K562 (cell line): Measurements from ENCODE around the gene TCL1B. TPM values are rescaled to one million over a fixed set of nuclear protein-coding genes. Genes with fewer than 3 reads are reported as not detected.

Experiments
- ATAC-seq: fragments of 200-7000 bp; cut with Tn5 transposase; 3 replicates; pipeline ENCODE4 v1.9.1; 2020; ENCODE audit warnings: moderate library complexity
- BruUV-seq: library from RNA; stranded (reverse); fragments of 400-500 nt; replicated peaks from 2 replicates; lab custom pipeline; 2021; lab: Mats Ljungman, UMichigan
- CTCF ChIA-PET: fragments of 300-600 bp; formaldehyde crosslinking; extraction: SDS; loops from one replicate; lab custom pipeline; 2021; ENCODE audit warnings: low intra/inter-chr PET ratio; lab: Yijun Ruan, JAX
- POLR2A ChIA-PET: fragments of 300-600, 350-650 bp; sonication (Branson Sonifier 250); formaldehyde crosslinking; extraction: SDS; loops from one replicate; lab custom pipeline; 2021; ENCODE audit warnings: antibody characterized with exemption, inconsistent platforms; lab: Yijun Ruan, JAX
- DNase-seq, 4 experiments: peaks; one replicate each; pipeline versions ENCODE4 v3.0.0 to v3.0.0-alpha.2; 2011 to 2018; ENCODE audit warnings: low spot score in 3 of 4, mixed read lengths in 3 of 4; ENCODE audit errors: extremely low read depth in 1 of 4
- FAIRE-seq: peaks from 2 replicates; lab custom pipeline; 2011; peaks lifted over from hg19 to GRCh38; lab: Jason Lieb, UNC
- H2AFZ ChIP-seq: 2 replicates; pipeline ENCODE4 v1.6.0; 2011; ENCODE audit warnings: low read depth, low read length, control low read depth, inconsistent platforms
- H3K27ac ChIP-seq: fragments of 200-600 bp; 3 replicates; pipeline ENCODE4 v1.8.0; 2011; ENCODE audit warnings: low read depth, mild to moderate bottlenecking, control low read depth, inconsistent platforms, low read length, moderate library complexity, mixed read lengths; ENCODE audit errors: extremely low read depth
- H3K27me3 ChIP-seq, 2 experiments: fragments of 300-600 bp in 1 of 2; 2 replicates in 1 of 2; 3 replicates in 1 of 2; pipeline versions ENCODE4 v1.6.0 to v1.8.0; 2011; ENCODE audit warnings: inconsistent platforms in 2 of 2, low read length in 2 of 2, mild to moderate bottlenecking in 1 of 2, mixed read lengths in 1 of 2, moderate library complexity in 1 of 2; ENCODE audit not compliant: control insufficient read depth in 2 of 2, insufficient read depth in 2 of 2
- H3K36me3 ChIP-seq: fragments of 300-600 bp; 3 replicates; pipeline ENCODE4 v1.8.0; 2011; ENCODE audit warnings: mild to moderate bottlenecking, low read length, inconsistent platforms; ENCODE audit not compliant: control insufficient read depth, insufficient read depth
- H3K4me1 ChIP-seq, 2 experiments: fragments of 200-600 bp in 1 of 2; replicated peaks in 1 of 2; 2 replicates in 1 of 2; 3 replicates in 1 of 2; pipeline versions ENCODE4 v1.5.1 to v1.8.0; 2011; ENCODE audit warnings: inconsistent platforms in 2 of 2, low read length in 2 of 2, mild to moderate bottlenecking in 1 of 2, mixed read lengths in 1 of 2, moderate library complexity in 1 of 2; ENCODE audit not compliant: control insufficient read depth in 2 of 2, insufficient read depth in 2 of 2
- H3K4me2 ChIP-seq: 2 replicates; pipeline ENCODE4 v1.6.1; 2011; ENCODE audit warnings: low read length, control low read depth, inconsistent platforms, mixed read lengths; ENCODE audit not compliant: insufficient read depth
- H3K4me3 ChIP-seq: fragments of 200-600 bp; sonication (generic), shearing (Covaris generic); 2 replicates; pipeline ENCODE4 v1.5.1; 2016; ENCODE audit warnings: control low read depth, inconsistent platforms
- H3K79me2 ChIP-seq: fragments of 200-600 bp; 3 replicates; pipeline ENCODE4 v1.8.0; 2011; ENCODE audit warnings: low read length, inconsistent platforms; ENCODE audit not compliant: control insufficient read depth, insufficient read depth
- H3K9ac ChIP-seq, 2 experiments: 2 replicates each; pipeline versions ENCODE4 v1.6.0 to v1.6.1; 2011; ENCODE audit warnings: low read depth in 2 of 2, low read length in 2 of 2, control low read depth in 1 of 2, inconsistent platforms in 1 of 2, mild to moderate bottlenecking in 1 of 2, mixed read lengths in 1 of 2; ENCODE audit not compliant: insufficient read depth in 1 of 2
- H3K9me1 ChIP-seq: one replicate; pipeline ENCODE4 v1.6.0; 2011; ENCODE audit warnings: inconsistent platforms, mild to moderate bottlenecking, low read length, moderate library complexity; ENCODE audit not compliant: control insufficient read depth, insufficient read depth
- H3K9me3 ChIP-seq: replicated peaks from 2 replicates; pipeline ENCODE4 v1.5.1; 2011; ENCODE audit warnings: low read depth, low read length, inconsistent platforms; ENCODE audit not compliant: control insufficient read depth, insufficient read depth
- H4K20me1 ChIP-seq: replicated peaks from 2 replicates; pipeline ENCODE4 v1.6.1; 2011; ENCODE audit warnings: low read length, inconsistent platforms, mixed read lengths; ENCODE audit not compliant: control insufficient read depth, insufficient read depth
- ATF6 ChIP-seq: sonication (generic); formaldehyde crosslinking; IDR thresholded peaks from 2 replicates; pipeline ENCODE4 v1.4.0; 2020; ENCODE audit warnings: mild to moderate bottlenecking, missing genetic modification reagents
- KDM4B ChIP-seq, 2 experiments: fragments of 450-650 bp in 1 of 2; sonication (generic) in 1 of 2; IDR thresholded peaks; 2 replicates each; pipeline ENCODE4 v1.6.1; 2016 to 2017; ENCODE audit warnings: borderline replicate concordance in 2 of 2, antibody characterized with exemption in 1 of 2, low read depth in 1 of 2, mild to moderate bottlenecking in 1 of 2
- NR2C1 ChIP-seq, 2 experiments: fragments of 450-650 bp; IDR thresholded peaks; 2 replicates each; pipeline ENCODE4 v1.6.1; 2017; ENCODE audit warnings: mild to moderate bottlenecking in 2 of 2, antibody characterized with exemption in 1 of 2, inconsistent platforms in 1 of 2, missing compliant biosample characterization in 1 of 2, missing genetic modification characterization in 1 of 2
- PHF8 ChIP-seq: fragments of 200-600 bp; sonication (generic); IDR thresholded peaks from 2 replicates; pipeline ENCODE4 v1.6.1; 2012; ENCODE audit warnings: mixed run types, mild to moderate bottlenecking, inconsistent platforms, low read length, moderate library complexity, borderline replicate concordance
- SMARCA4 ChIP-seq: fragments of 450-650 bp; IDR thresholded peaks from 2 replicates; pipeline ENCODE4 v1.6.1; 2016
- ZBTB9 ChIP-seq: fragments of 450-650 bp; formaldehyde crosslinking; IDR thresholded peaks from 2 replicates; pipeline ENCODE4 v1.4.0; 2020; ENCODE audit warnings: mild to moderate bottlenecking, moderate library complexity
- WGBS: fragments of 100-300 bp; shearing (Covaris generic); methylation state at CpG from one replicate; pipeline ENCODE4 v1.1.6; 2016; ENCODE audit warnings: low coverage, mixed read lengths; ENCODE audit not compliant: insufficient coverage; ENCODE audit errors: missing lambda C conversion rate; 5-methylcytosine and 5-hydroxymethylcytosine counted together
- in situ Hi-C: fragments of 300-500 bp; cut with MboI; formaldehyde crosslinking; loops from 4 replicates; pipeline ENCODE4 v1.15.0; 2018; ENCODE audit warnings: inconsistent platforms, mixed read lengths
- intact Hi-C: fragments of 100-400 bp; cut with micrococcal nuclease; formaldehyde crosslinking; loops from 2 replicates; pipeline ENCODE4 v1.14.2; 2022
- polyA plus RNA-seq, 8 experiments: library from polyadenylated mRNA; depleted of rRNA in 4 of 8; stranded (reverse) in 5 of 8; unstranded in 3 of 8; fragments of >200 nt; fragmentation: Nextera tagmentation in 2 of 8; fragmentation: Illumina TruSeq in 1 of 8; extraction: Ambion mirVana in 2 of 8; extraction: Trizol in 1 of 8; gene quantifications; 2 replicates each; pipeline versions ENCODE4 v1.2.1 to v1.2.3, GENCODE V29; 2011 to 2014; ENCODE audit warnings: inconsistent platforms in 1 of 8, missing spikeins in 1 of 8
- total RNA-seq, 7 experiments: library from RNA; depleted of rRNA in 6 of 7; stranded (reverse); fragments of >200 nt in 6 of 7; fragmentation: Illumina TruSeq in 2 of 7; extraction: Trizol in 2 of 7; gene quantifications; 2 replicates each; pipeline versions ENCODE4 v1.2.1 to v1.2.3, GENCODE V29; 2011 to 2021; ENCODE audit warnings: low replicate concordance in 1 of 7
- TF ChIP-seq, protein P1 (sequence below): fragments of 200-800 bp; sonication (Bioruptor generic); IDR thresholded peaks from 2 replicates; pipeline ENCODE4 v1.6.1; 2016; ENCODE audit warnings: missing genetic modification characterization, missing compliant biosample characterization

The TCL1B gene
- total and polyA plus RNA-seq, 9 of the 15 experiments (the other 6 are each of a cell fraction or from before 2014, with no cell fraction given), result not detected

- in situ Hi-C loops, result no loop called here
- H3K79me2 ChIP-seq, result no peaks in the 10 kb centered on the region
- BruUV-seq, result no TSS peak
These were observed 26.2 kb upstream of the TCL1B start for GRCh38 chr14:95659990-95660385.

More at GRCh38 chr14:95659990-95660385, 26.2 kb upstream of the TCL1B start:
- TF ChIP-seq ATF6 (no peak), SMARCA4 (no peak), NR2C1 (IDR thresholded peaks at IDR 0.05) (no peak), NR2C1 (tag; IDR thresholded peaks at IDR 0.05) (no peak), KDM4B (IDR thresholded peaks at IDR 0.05; ENCODE audit: borderline replicate concordance in 2 of 2, low read depth in 1 of 2) (no peak), PHF8 (no peak), ZBTB9 (CRISPR knock-in tag) (no peak)
- TF ChIP-seq, protein P1, sequence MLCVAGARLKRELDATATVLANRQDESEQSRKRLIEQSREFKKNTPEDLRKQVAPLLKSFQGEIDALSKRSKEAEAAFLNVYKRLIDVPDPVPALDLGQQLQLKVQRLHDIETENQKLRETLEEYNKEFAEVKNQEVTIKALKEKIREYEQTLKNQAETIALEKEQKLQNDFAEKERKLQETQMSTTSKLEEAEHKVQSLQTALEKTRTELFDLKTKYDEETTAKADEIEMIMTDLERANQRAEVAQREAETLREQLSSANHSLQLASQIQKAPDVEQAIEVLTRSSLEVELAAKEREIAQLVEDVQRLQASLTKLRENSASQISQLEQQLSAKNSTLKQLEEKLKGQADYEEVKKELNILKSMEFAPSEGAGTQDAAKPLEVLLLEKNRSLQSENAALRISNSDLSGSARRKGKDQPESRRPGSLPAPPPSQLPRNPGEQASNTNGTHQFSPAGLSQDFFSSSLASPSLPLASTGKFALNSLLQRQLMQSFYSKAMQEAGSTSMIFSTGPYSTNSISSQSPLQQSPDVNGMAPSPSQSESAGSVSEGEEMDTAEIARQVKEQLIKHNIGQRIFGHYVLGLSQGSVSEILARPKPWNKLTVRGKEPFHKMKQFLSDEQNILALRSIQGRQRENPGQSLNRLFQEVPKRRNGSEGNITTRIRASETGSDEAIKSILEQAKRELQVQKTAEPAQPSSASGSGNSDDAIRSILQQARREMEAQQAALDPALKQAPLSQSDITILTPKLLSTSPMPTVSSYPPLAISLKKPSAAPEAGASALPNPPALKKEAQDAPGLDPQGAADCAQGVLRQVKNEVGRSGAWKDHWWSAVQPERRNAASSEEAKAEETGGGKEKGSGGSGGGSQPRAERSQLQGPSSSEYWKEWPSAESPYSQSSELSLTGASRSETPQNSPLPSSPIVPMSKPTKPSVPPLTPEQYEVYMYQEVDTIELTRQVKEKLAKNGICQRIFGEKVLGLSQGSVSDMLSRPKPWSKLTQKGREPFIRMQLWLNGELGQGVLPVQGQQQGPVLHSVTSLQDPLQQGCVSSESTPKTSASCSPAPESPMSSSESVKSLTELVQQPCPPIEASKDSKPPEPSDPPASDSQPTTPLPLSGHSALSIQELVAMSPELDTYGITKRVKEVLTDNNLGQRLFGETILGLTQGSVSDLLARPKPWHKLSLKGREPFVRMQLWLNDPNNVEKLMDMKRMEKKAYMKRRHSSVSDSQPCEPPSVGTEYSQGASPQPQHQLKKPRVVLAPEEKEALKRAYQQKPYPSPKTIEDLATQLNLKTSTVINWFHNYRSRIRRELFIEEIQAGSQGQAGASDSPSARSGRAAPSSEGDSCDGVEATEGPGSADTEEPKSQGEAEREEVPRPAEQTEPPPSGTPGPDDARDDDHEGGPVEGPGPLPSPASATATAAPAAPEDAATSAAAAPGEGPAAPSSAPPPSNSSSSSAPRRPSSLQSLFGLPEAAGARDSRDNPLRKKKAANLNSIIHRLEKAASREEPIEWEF, result no peak
- H3K27me3 ChIP-seq, result peaks cover 0 to 10% of the 10 kb centered on the region in 2 experiments; a peak in 2 of 5 replicates
- H3K9me3 ChIP-seq, result no peaks in the 10 kb centered on the region
- POLR2A ChIA-PET, result interaction anchor here (0.5 kb wide), 1 partner anchor 138 kb away, joined by 4 read pairs; no protein-coding TSS in a partner anchor
- no peaks in the 10 kb centered on the region for H3K9me1 ChIP-seq
- no peak overlapping the region for H3K27ac ChIP-seq
- intact Hi-C loops, result no loop called here
- no peak for DNase-seq
- CTCF ChIA-PET, result no interaction called here
- H4K20me1 ChIP-seq, result no peaks in the 10 kb centered on the region; the same call in 1 of the 2 replicates
- H2AFZ ChIP-seq, result no peak overlapping the region
- H3K36me3 ChIP-seq, result no peaks in the 10 kb centered on the region
- no peak for ATAC-seq
- H3K9ac ChIP-seq, result no peak overlapping the region
- WGBS, result 0% methylated on average over 5 of the region's 5 CpGs
- H3K4me1 ChIP-seq, result no peaks in the 10 kb centered on the region
- FAIRE-seq, result no peak
- no peak overlapping the region for H3K4me3 ChIP-seq
- H3K4me2 ChIP-seq, result no peak overlapping the region
